Measurements from ENCODE around the gene KLF5.

- TF ChIP-seq CTCF (IDR thresholded peaks at IDR 0.05; ENCODE audit: low read length) (no peak), EZH2 (optimal IDR thresholded peaks at IDR 0.05; ENCODE audit: low read depth, low read length) (no peak), EZH2phosphoT487 (IDR thresholded peaks at IDR 0.05; ENCODE audit: low read length) (no peak)
Measured at GRCh38 chr13:73110814-73111213, 52.0 kb downstream of the KLF5 start.

Data from MM.1S (cell line).